ENCODE results near the gene ATXN2L. TPM values are rescaled to one million over a fixed set of nuclear protein-coding genes. Genes with fewer than 3 reads are reported as not detected.
A peak's percentile ranks its signal among the peaks of the same experiment; 100 is the strongest.

ATXN2L gene
- total and polyA plus RNA-seq, 2 of the 13 experiments (the other 11 are each of a cell fraction or from before 2014, with no cell fraction given) = 40.8 to 55.1 TPM

- TF ChIP-seq, protein P1, sequence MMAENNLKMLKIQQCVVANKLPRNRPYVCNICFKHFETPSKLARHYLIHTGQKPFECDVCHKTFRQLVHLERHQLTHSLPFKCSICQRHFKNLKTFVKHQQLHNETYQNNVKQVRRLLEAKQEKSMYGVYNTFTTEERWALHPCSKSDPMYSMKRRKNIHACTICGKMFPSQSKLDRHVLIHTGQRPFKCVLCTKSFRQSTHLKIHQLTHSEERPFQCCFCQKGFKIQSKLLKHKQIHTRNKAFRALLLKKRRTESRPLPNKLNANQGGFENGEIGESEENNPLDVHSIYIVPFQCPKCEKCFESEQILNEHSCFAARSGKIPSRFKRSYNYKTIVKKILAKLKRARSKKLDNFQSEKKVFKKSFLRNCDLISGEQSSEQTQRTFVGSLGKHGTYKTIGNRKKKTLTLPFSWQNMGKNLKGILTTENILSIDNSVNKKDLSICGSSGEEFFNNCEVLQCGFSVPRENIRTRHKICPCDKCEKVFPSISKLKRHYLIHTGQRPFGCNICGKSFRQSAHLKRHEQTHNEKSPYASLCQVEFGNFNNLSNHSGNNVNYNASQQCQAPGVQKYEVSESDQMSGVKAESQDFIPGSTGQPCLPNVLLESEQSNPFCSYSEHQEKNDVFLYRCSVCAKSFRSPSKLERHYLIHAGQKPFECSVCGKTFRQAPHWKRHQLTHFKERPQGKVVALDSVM (CRISPR knock-in tag; IDR thresholded peaks at IDR 0.05) = peak; percentile 58; the same call in 1 of the 2 replicates
- TF ChIP-seq, protein P2, sequence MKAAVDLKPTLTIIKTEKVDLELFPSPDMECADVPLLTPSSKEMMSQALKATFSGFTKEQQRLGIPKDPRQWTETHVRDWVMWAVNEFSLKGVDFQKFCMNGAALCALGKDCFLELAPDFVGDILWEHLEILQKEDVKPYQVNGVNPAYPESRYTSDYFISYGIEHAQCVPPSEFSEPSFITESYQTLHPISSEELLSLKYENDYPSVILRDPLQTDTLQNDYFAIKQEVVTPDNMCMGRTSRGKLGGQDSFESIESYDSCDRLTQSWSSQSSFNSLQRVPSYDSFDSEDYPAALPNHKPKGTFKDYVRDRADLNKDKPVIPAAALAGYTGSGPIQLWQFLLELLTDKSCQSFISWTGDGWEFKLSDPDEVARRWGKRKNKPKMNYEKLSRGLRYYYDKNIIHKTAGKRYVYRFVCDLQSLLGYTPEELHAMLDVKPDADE (CRISPR knock-in tag; IDR thresholded peaks at IDR 0.05) = no peak; the same call in none of the 2 replicates
- TF ChIP-seq RFXAP (CRISPR knock-in tag; IDR thresholded peaks at IDR 0.05; ENCODE audit: borderline replicate concordance) (peak; percentile 93), GTF2F1 (IDR thresholded peaks at IDR 0.05; ENCODE audit: low read length) (peak; percentile 57; the same call in 1 of the 2 replicates), GFI1 (CRISPR knock-in tag; IDR thresholded peaks at IDR 0.05; ENCODE audit: borderline replicate concordance) (peak; percentile 70; the same call in 1 of the 2 replicates), SRF (IDR thresholded peaks at IDR 0.05; ENCODE audit: low read depth, low read length) (no peak), NONO (IDR thresholded peaks at IDR 0.05) (no peak), NONO (CRISPR knock-in tag; conservative IDR thresholded peaks at IDR 0.05) (peak; percentile 95), ZNF275 (CRISPR knock-in tag; IDR thresholded peaks at IDR 0.05; ENCODE audit: borderline replicate concordance) (peak; percentile 96; the same call in 1 of the 2 replicates), ZNF451 (CRISPR knock-in tag; IDR thresholded peaks at IDR 0.05) (peak; percentile 93; the same call in 1 of the 2 replicates), SRSF4 (IDR thresholded peaks at IDR 0.05; ENCODE audit: low read depth, low read length, poor library complexity, severe bottlenecking) (no peak), TBX2 (CRISPR knock-in tag; IDR thresholded peaks at IDR 0.05; ENCODE audit: borderline replicate concordance) (peak; percentile 96), ZNF382 (CRISPR knock-in tag; IDR thresholded peaks at IDR 0.05; ENCODE audit: borderline replicate concordance) (no peak), ASH2L (IDR thresholded peaks at IDR 0.05; ENCODE audit: insufficient read length, low read depth, low read length) (peak; percentile 76), SYNCRIP (IDR thresholded peaks at IDR 0.05; ENCODE audit: insufficient read depth, low read depth, low read length) (no peak), DMAP1 (CRISPR knock-in tag; IDR thresholded peaks at IDR 0.05) (peak; percentile 96), CBFB (CRISPR knock-in tag; IDR thresholded peaks at IDR 0.05) (peak; percentile 98), ZBTB7A (CRISPR knock-in tag; IDR thresholded peaks at IDR 0.05) (peak; percentile 82; the same call in 1 of the 2 replicates), EED (CRISPR knock-in tag; IDR thresholded peaks at IDR 0.05) (peak; percentile 64; the same call in 1 of the 2 replicates), CENPT (CRISPR knock-in tag; IDR thresholded peaks at IDR 0.05; ENCODE audit: low read depth) (no peak; the same call in 1 of the 2 replicates), ZNF383 (CRISPR knock-in tag; IDR thresholded peaks at IDR 0.05; ENCODE audit: borderline replicate concordance) (no peak)
- TF ChIP-seq, protein P3, sequence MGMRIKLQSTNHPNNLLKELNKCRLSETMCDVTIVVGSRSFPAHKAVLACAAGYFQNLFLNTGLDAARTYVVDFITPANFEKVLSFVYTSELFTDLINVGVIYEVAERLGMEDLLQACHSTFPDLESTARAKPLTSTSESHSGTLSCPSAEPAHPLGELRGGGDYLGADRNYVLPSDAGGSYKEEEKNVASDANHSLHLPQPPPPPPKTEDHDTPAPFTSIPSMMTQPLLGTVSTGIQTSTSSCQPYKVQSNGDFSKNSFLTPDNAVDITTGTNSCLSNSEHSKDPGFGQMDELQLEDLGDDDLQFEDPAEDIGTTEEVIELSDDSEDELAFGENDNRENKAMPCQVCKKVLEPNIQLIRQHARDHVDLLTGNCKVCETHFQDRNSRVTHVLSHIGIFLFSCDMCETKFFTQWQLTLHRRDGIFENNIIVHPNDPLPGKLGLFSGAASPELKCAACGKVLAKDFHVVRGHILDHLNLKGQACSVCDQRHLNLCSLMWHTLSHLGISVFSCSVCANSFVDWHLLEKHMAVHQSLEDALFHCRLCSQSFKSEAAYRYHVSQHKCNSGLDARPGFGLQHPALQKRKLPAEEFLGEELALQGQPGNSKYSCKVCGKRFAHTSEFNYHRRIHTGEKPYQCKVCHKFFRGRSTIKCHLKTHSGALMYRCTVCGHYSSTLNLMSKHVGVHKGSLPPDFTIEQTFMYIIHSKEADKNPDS (CRISPR knock-in tag; IDR thresholded peaks at IDR 0.05) = no peak
Measured at GRCh38 chr16:28822520-28823290, at the start of gene ATXN2L (continued).
